GF-D8 (cell line): ENCODE results near the gene SLC30A10.
"Not testable (repeated sequence)": the region's sequence is repeated elsewhere in the genome, so short reads cannot be mapped to it uniquely, and the experiment has no call there.

ENCODE experiments used
- DNase-seq: peaks from one replicate; lab custom pipeline; 2025; lab: John Stamatoyannopoulos, UW

SLC30A10 gene

GRCh38 chr1:219891846-219892245 is 36.5 kb downstream of the SLC30A10 start:
- DNase-seq: not testable (repeated sequence)

GRCh38 chr1:219888667-219889066 is 39.7 kb downstream of the SLC30A10 start:
- DNase-seq: not testable (repeated sequence)

GRCh38 chr1:219885680-219886079 is 42.7 kb downstream of the SLC30A10 start:
- no peak for DNase-seq

GRCh38 chr1:219883400-219884332 is 44.7 kb downstream of the SLC30A10 start:
- no peak for DNase-seq

- no peak for DNase-seq
Observed at GRCh38 chr1:219882755-219883154, 45.6 kb downstream of the SLC30A10 start.

DNA sequence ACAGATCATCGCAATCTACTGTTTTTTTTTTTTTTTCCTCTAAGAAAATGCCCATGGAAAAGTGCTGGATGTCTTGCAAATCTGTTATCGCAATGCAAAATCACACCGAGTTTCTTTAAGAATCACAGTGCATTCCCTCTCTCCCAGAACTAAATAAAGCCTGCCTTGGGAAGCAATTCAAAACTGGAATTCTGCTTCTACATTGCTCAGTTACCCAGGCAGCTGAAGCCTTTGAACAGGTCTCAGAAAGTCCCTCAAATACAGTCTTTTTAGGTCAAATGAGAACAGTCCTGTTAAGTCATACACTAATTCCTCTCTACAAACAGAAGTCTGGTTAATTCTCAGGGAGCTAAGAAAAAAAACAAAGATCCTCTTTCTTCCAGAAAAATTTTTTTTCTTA is 46.3 kb downstream of the SLC30A10 start:
- DNase-seq: no peak

- DNase-seq: no peak
Observed at GRCh38 chr1:219880765-219881457, 47.4 kb downstream of the SLC30A10 start.

DNA sequence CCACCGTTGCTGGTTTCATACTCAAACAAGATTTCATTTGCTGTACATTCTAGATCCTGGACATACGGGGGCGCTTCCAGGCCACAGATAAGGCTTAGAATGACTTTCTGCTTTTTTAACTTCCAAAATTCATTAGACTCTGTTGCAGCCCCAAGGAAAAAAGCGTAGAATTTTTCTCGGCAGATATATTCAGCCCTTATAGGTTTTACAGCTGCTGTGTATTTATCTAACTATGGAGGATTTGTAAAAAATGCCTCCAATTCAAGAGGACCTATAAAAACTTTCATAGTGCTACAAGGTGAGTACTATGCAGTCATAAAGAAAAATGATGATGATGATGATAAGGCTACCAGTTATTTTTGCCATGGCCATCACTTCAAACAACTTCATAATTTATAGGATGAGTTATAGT is 51.6 kb downstream of the SLC30A10 start:
- no peak for DNase-seq

DNA sequence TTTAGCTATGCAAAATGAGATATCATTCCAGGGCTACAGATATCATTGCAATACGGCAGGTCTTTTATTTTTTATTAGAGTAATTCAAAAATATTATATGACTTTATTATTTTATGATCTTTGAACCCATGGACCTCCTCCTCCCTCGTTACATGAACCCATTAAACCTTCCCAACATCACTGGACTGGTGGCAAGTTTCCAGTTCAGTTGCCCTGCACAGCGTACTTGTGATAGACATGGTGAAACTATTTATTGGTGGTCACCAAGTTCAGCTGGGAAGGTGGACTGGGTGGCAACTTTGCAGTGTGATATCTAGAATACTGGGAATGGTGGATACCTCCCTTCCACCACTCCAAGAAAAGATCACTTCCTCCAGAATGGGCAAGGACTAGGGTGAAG is 52.5 kb downstream of the SLC30A10 start:
- DNase-seq: no peak

GRCh38 chr1:219872538-219872937 is 55.8 kb downstream of the SLC30A10 start:
- not testable (repeated sequence) for DNase-seq

DNA sequence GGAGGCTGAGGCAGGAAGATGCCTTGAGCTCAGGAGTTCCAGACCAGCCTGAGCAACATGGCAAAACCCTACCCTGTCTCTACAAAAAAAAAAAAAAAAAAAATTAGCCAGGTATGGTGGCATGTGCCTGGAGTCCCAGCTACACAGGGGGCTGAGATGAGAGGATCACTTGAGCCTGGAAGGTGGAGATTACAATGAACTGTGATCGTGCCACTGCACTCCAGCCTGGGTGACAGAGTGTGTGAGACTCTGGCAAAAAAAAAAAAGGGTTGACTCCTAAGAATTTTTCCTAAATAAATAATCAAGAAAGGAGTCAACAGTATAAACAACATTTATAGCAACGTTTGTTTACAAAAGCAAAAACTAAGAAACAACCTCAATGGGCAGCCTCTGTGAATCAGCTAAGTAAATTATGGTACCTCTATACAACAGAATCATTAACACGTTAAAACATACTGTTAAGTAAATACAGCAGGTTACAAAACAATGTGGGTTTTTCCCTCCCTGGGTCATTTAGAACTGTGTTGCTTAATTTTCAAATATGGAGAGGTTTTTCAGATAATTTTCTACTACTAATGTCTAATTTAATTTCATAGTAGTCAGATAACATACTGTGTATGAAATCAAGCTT is 56.8 kb downstream of the SLC30A10 start:
- DNase-seq: no peak

GRCh38 chr1:219868615-219869014 is 59.7 kb downstream of the SLC30A10 start:
- DNase-seq: not testable (repeated sequence)
